GM10248 (cell line): ENCODE data around the gene CNNM1.

Experiments used
- CTCF ChIA-PET: fragments of 300-600 bp; sonication (Branson Sonifier 250); formaldehyde crosslinking; extraction: SDS; loops from one replicate; lab custom pipeline; 2021; ENCODE audit warnings: antibody characterized with exemption; lab: Yijun Ruan, JAX
- POLR2A ChIA-PET: fragments of 350-650 bp; sonication (Branson Sonifier 250); formaldehyde crosslinking; extraction: SDS; loops from one replicate; lab custom pipeline; 2020; ENCODE audit warnings: antibody characterized with exemption; lab: Yijun Ruan, JAX
- DNase-seq: peaks from one replicate; pipeline ENCODE4 v3.0.0; 2012; ENCODE audit errors: extremely low spot score
- TF ChIP-seq, protein P1 (sequence below): IDR thresholded peaks from 2 replicates; pipeline ENCODE4 v1.5.1; 2012; ENCODE audit warnings: mild to moderate bottlenecking, low read depth; ENCODE audit errors: extremely low read depth, missing control alignments, control extremely low read depth

The CNNM1 gene

DNA sequence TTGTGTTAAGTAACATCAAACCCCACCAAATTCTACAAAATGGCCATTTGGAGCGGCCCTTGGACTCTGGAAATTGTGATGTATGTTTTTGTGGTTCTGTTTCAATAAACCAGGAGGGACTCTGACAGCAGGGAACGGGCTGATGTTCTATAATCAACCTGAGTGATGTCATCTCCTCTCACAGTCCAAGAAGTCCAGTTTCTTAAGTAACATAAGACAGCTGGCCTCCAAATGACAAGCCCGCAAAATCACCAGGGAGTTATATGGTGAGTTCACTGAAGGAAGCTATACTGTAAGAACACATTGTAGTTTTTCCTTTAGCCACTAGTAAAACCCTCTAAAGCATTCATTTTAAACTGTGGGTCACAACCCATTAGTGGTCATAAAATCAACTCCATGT lies 67.3 kb downstream of the CNNM1 start:
- DNase-seq = no peak
- ChIA-PET CTCF (no interaction called here), POLR2A (no interaction called here)
- TF ChIP-seq, protein P1, sequence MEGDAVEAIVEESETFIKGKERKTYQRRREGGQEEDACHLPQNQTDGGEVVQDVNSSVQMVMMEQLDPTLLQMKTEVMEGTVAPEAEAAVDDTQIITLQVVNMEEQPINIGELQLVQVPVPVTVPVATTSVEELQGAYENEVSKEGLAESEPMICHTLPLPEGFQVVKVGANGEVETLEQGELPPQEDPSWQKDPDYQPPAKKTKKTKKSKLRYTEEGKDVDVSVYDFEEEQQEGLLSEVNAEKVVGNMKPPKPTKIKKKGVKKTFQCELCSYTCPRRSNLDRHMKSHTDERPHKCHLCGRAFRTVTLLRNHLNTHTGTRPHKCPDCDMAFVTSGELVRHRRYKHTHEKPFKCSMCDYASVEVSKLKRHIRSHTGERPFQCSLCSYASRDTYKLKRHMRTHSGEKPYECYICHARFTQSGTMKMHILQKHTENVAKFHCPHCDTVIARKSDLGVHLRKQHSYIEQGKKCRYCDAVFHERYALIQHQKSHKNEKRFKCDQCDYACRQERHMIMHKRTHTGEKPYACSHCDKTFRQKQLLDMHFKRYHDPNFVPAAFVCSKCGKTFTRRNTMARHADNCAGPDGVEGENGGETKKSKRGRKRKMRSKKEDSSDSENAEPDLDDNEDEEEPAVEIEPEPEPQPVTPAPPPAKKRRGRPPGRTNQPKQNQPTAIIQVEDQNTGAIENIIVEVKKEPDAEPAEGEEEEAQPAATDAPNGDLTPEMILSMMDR = no peak

DNA sequence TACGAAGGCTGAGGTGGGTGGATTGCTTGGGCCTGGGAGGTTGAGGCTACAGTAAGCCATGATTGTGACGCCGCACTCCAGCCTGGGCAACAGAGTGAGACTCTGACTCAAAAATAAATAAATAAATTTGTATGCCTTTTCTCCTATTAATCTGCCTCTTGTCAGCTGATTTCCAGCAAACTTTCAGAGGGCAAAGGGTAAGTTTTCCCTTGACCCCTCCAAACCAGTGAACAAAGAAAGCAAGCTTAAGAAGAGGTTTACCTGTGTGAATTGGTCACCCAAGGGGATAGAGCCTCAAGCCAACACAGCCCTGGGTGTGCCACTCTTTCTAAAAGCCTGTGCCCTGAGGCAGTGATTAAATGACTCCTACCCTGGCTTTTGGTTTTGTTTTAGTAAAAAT lies 70.5 kb downstream of the CNNM1 start:
- DNase-seq = no peak
- POLR2A ChIA-PET = no interaction called here
- CTCF ChIA-PET = interaction anchor here (2.1 kb wide), 1 partner anchor 213 kb away, joined by 7 read pairs; no protein-coding TSS in a partner anchor
- TF ChIP-seq, protein P1 = no peak

DNA sequence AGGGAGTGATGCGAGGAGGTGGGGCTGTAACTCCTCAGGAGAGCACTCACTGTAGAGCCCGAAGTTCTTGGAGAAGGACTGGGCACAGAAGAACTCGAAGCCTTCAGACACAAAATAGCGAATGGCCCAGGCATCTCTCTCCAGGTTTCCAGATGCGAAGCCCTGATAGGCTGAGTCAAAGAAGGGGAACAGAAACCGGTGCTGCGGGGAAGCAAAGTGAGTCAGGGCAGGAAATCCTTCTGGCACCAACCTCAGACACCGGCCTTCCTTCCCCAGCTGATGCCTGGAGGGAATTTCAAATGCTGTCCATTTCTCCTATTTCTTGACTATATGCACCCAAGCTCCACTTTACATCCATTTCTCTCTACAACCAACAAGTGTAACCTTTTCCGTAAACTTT lies 74.5 kb downstream of the CNNM1 start:
- CTCF ChIA-PET = interaction anchor here (1.3 to 4.7 kb wide), 2 partner anchors 11 to 32 kb away, joined by 4 to 26 read pairs; no protein-coding TSS in a partner anchor
- DNase-seq = no peak

DNA sequence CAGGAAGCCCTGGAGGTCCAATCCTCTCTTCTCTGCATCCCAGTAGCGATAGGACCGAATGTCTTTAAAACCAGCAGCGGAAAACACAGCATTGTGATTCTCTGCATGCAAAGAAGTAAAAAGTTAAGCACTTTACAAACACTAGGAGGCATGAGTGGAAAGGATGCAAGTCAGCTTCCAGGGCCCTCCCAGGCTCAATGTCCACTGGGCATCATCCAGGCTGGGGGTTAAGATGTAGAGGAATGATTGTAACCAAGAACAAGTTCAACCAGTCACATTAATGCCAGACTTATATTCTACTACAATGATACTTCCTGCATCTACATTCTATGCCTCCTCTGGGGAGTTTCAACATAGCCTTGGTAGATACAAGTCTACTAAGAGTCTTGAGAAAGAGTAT lies 77.0 kb downstream of the CNNM1 start:
- no peak for DNase-seq
- TF ChIP-seq, protein P1 = no peak
- ChIA-PET CTCF (interaction anchor here (4.7 kb wide), 1 partner anchor 14 kb away, joined by 26 read pairs; no protein-coding TSS in a partner anchor), POLR2A (no interaction called here)

More for the DNA sequence above, 74.5 kb downstream of the CNNM1 start:
- POLR2A ChIA-PET = no interaction called here
- TF ChIP-seq, protein P1 = no peak

DNA sequence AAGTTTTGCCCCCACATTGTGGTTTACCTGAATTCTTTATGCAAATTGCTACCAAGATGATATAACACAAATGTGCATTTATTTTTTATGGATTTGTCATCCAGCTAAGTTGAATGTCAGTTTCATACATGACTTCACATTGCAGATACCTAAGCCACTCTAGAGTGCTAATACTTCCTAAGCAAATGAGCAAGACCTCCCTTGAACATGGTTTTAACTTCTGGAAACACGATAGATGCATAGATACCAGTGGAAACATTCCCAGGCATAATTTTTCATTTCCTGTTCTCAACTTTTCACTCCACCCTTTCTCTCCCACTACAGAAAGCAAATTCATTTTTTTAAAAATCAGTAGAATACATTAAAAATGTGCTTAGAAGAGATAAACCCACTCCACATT lies 81.0 kb downstream of the CNNM1 start:
- no peak for DNase-seq
- POLR2A ChIA-PET = no interaction called here
- TF ChIP-seq, protein P1 = no peak
- CTCF ChIA-PET = interaction anchor here (1.1 kb wide), 1 partner anchor 8 kb away, joined by 3 read pairs; no protein-coding TSS in a partner anchor

DNA sequence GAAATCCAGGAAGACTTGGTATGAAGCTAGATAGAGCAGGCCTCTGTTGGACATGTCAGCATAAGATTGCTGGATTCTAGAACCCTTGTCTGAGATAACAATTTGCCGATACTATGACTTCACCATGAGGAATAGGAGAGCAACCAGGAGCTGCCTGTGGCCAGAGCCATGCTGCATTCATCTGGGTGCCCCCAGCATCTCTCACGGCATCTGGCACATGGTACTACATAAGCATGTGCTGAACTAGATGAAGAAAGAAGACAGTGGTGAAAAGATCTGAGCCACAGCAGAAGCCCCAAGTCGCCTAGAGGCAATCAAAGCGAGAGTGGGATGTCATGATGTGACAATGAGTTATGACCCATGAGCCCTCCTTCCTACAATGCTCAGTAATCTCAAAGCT lies 81.7 kb downstream of the CNNM1 start:
- CTCF ChIA-PET = interaction anchor here (2.7 kb wide), 1 partner anchor 25 kb away, joined by 11 read pairs; no protein-coding TSS in a partner anchor
- TF ChIP-seq, protein P1 = no peak
- DNase-seq = no peak
- POLR2A ChIA-PET = no interaction called here

DNA sequence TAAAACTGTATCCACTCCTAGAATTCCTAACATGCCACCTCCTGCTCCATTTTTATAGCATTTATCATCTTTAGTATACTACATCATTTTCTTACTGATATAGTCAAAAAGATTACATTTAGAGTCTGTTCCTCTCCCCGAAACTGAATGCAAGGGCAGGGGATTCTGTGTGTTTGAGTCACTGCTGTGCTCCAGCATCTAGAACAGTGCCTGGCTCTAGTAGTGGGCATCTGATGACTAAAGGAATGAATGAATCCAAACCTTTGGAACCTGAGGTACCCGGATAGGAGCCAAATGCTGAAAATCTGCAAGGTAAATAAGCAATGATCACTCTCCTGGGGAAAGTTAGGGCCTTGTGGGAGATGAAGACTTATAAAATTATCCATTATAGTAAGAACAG lies 82.4 kb downstream of the CNNM1 start:
- DNase-seq = no peak
- ChIA-PET POLR2A (no interaction called here), CTCF (interaction anchor here (0.8 to 2.7 kb wide), 5 partner anchors 9 to 328 kb away, joined by 3 to 11 read pairs (median 3); partner anchors contain the start of gene GOT1)
- TF ChIP-seq, protein P1 = no peak
